Fibroblast of pulmonary artery (primary cell): ENCODE data around the gene RUSC1.

ENCODE experiments used
- DNase-seq: peaks from one replicate; pipeline ENCODE4 v3.0.0-alpha.2; 2010; ENCODE audit warnings: low read depth
- H3K4me3 ChIP-seq: replicated peaks from 2 replicates; pipeline ENCODE4 v1.5.1; 2011; ENCODE audit warnings: low read depth, mild to moderate bottlenecking, control low read depth, low read length, moderate library complexity
- CTCF ChIP-seq: IDR thresholded peaks from 2 replicates; pipeline ENCODE4 v1.5.1; 2011; ENCODE audit warnings: mild to moderate bottlenecking, control low read depth, low read length, inconsistent platforms; ENCODE audit errors: missing control alignments

Gene RUSC1

GRCh38 chr1:155307247-155307740, 13.4 kb upstream of the RUSC1 start:
- DNase-seq = peak; percentile 63
- peak; percentile 48 for TF ChIP-seq CTCF
- no peak overlapping the region for H3K4me3 ChIP-seq

- TF ChIP-seq CTCF = no peak
- H3K4me3 ChIP-seq = peak within 1 kb of the TSS; percentile 95
- peak; percentile 99 for DNase-seq
Measured at GRCh38 chr1:155308493-155309422, 11.9 kb upstream of the RUSC1 start, which contains the start of gene FDPS. TSS of gene FDPS (plus strand) at chr1:155308866. CDS start at chr1:155309790, 924 bp downstream.

GRCh38 chr1:155309423-155310021, 11.2 kb upstream of the RUSC1 start:
- no peak for DNase-seq
- no peak for TF ChIP-seq CTCF
- peak overlapping the region; percentile 95 for H3K4me3 ChIP-seq

GRCh38 chr1:155313261-155313660, 7.4 kb upstream of the RUSC1 start:
- no peak overlapping the region for H3K4me3 ChIP-seq
- TF ChIP-seq CTCF = no peak

GRCh38 chr1:155316922-155317321, 3.8 kb upstream of the RUSC1 start:
- TF ChIP-seq CTCF = no peak
- no peak for DNase-seq
- H3K4me3 ChIP-seq = no peak overlapping the region

More at GRCh38 chr1:155313261-155313660, 7.4 kb upstream of the RUSC1 start:
- no peak for DNase-seq

- no peak for TF ChIP-seq CTCF
- no peak for DNase-seq
- no peak overlapping the region for H3K4me3 ChIP-seq
Measured at GRCh38 chr1:155318082-155318481, 2.6 kb upstream of the RUSC1 start.
